Measurements from ENCODE around the gene MAEA.

GRCh38 chr4:1318488-1319213 is 29.0 kb downstream of the MAEA start:
- TF ChIP-seq CTCF (IDR thresholded peaks at IDR 0.05): no peak
- TF ChIP-seq POLR2A (IDR thresholded peaks at IDR 0.05): no peak
- TF ChIP-seq POLR2AphosphoS5 (IDR thresholded peaks at IDR 0.05): no peak
